Lower leg skin (tissue), 3 donors: ENCODE results near the gene PNKP.

ENCODE experiments used
- POLR2A ChIP-seq, 2 donors: fragments of 450-650 bp; IDR thresholded peaks; one replicate each; pipeline ENCODE4 v1.6.1; 2016 to 2017; ENCODE audit warnings: antibody characterized with exemption in 2 of 2, mild to moderate bottlenecking in 1 of 2, moderate library complexity in 1 of 2
- TF ChIP-seq, protein P1 (sequence below), 3 donors: fragments of 450-650 bp; IDR thresholded peaks; one replicate each; pipeline ENCODE4 v1.5.1; 2016; ENCODE audit warnings: antibody characterized with exemption in 3 of 3, mild to moderate bottlenecking in 3 of 3, moderate library complexity in 2 of 3

DNA sequence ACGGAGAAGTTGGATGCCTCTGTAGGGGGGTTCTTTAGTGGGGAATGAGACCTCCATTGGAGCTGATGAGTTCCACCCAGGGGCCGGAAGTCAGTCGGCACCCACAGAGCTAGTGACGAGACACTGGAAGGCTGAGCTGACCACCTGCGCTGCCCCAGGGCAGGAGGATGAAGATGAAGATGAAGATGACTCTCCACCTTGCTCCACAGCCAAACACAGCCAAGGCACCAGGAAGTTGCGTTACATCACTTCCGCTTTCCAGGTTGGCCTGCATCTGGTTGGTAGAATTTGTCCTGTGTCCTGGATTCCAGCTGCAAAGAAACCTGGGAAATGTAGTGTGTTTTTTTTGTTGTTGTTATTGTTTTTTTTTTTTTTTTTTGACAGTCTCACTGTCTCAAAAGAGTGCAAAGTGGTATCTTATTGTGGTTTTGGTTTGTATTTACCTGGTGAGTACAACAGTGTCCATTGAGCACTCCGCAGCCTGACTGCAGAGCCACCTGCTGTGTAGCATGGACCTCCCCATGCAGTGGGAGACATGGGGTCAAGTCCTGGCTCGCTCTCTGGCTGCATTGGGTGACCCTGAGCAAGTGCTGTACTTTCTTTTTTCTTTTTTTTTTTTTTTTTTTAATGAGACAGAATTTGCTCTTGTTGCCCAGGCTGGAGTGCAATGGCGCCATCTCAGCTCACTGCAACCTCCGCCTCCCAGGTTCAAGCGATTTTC lies 12.0 kb upstream of the PNKP start:
- TF ChIP-seq, protein P1, sequence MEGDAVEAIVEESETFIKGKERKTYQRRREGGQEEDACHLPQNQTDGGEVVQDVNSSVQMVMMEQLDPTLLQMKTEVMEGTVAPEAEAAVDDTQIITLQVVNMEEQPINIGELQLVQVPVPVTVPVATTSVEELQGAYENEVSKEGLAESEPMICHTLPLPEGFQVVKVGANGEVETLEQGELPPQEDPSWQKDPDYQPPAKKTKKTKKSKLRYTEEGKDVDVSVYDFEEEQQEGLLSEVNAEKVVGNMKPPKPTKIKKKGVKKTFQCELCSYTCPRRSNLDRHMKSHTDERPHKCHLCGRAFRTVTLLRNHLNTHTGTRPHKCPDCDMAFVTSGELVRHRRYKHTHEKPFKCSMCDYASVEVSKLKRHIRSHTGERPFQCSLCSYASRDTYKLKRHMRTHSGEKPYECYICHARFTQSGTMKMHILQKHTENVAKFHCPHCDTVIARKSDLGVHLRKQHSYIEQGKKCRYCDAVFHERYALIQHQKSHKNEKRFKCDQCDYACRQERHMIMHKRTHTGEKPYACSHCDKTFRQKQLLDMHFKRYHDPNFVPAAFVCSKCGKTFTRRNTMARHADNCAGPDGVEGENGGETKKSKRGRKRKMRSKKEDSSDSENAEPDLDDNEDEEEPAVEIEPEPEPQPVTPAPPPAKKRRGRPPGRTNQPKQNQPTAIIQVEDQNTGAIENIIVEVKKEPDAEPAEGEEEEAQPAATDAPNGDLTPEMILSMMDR (IDR thresholded peaks at IDR 0.05), result no peak
- no peak for TF ChIP-seq POLR2A (IDR thresholded peaks at IDR 0.05)
